IMR-90 (cell line): ENCODE data around the gene ABHD2.

ENCODE experiments used
- BHLHE40 ChIP-seq: fragments of 150-350 bp; IDR thresholded peaks from 2 replicates; pipeline ENCODE4 v1.6.1; 2016; ENCODE audit warnings: mild to moderate bottlenecking, low read depth, low read length
- CTCF ChIP-seq: conservative IDR thresholded peaks from 2 replicates; pipeline ENCODE4 v1.5.1; 2012; ENCODE audit warnings: mild to moderate bottlenecking, low read depth, low read length, improper control_type of control experiment
- ELK1 ChIP-seq: fragments of 150-350 bp; IDR thresholded peaks from 2 replicates; pipeline ENCODE4 v1.6.1; 2016; ENCODE audit warnings: low read depth, mild to moderate bottlenecking, low read length, moderate library complexity, borderline replicate concordance
- MXI1 ChIP-seq: IDR thresholded peaks from 2 replicates; pipeline ENCODE4 v1.6.1; 2012; ENCODE audit warnings: low read depth, mild to moderate bottlenecking, low read length, moderate library complexity, borderline replicate concordance
- POLR2A ChIP-seq: IDR thresholded peaks from 2 replicates; pipeline ENCODE4 v1.6.1; 2012; ENCODE audit warnings: mild to moderate bottlenecking, low read depth, low read length
- RAD21 ChIP-seq: IDR thresholded peaks from 2 replicates; pipeline ENCODE4 v1.6.1; 2012; ENCODE audit warnings: low read length, improper control_type of control experiment
- RCOR1 ChIP-seq: IDR thresholded peaks from 2 replicates; pipeline ENCODE4 v1.6.1; 2012; ENCODE audit warnings: mild to moderate bottlenecking, low read length, improper control_type of control experiment; ENCODE audit not compliant: insufficient replicate concordance
- RFX5 ChIP-seq: IDR thresholded peaks from 2 replicates; pipeline ENCODE4 v1.8.0; 2012; ENCODE audit warnings: low read depth, mild to moderate bottlenecking, low read length, moderate library complexity
- USF2 ChIP-seq: fragments of 150-350 bp; IDR thresholded peaks from 2 replicates; pipeline ENCODE4 v1.6.1; 2017; ENCODE audit warnings: mild to moderate bottlenecking, antibody characterized with exemption, low read length, low read depth

- no peak for TF ChIP-seq CTCF
- TF ChIP-seq USF2 = no peak
- TF ChIP-seq RCOR1 = no peak
- TF ChIP-seq POLR2A = no peak
- TF ChIP-seq MXI1 = no peak
- no peak for TF ChIP-seq RAD21
- no peak for TF ChIP-seq BHLHE40
- TF ChIP-seq RFX5 = no peak
- TF ChIP-seq ELK1 = no peak
These were observed 58.1 kb downstream of the ABHD2 start for GRCh38 chr15:89146366-89146765.
